HG03354 (cell line): Measurements from ENCODE around the gene MTNR1B.

ENCODE experiments used
- ATAC-seq: cut with Tn5 transposase; IDR thresholded peaks from one replicate; pipeline ENCODE4 v1.9.1; 2021; ENCODE audit warnings: mild to moderate bottlenecking; ENCODE audit not compliant: unreplicated experiment, poor library complexity, severe bottlenecking

MTNR1B gene

GRCh38 chr11:92969634-92970347 is at the start of gene MTNR1B:
TSS of gene MTNR1B (plus strand) at chr11:92969651. CDS start at chr11:92969726, 75 bp downstream.
- no peak for ATAC-seq

GRCh38 chr11:92920331-92920730 is 49.1 kb upstream of the MTNR1B start:
- no peak for ATAC-seq

- no peak for ATAC-seq
Observed at GRCh38 chr11:92922731-92923130, 46.7 kb upstream of the MTNR1B start.

- ATAC-seq, result no peak
Observed at GRCh38 chr11:92929246-92929645, 40.2 kb upstream of the MTNR1B start.

GRCh38 chr11:92929653-92930052 is 39.8 kb upstream of the MTNR1B start:
- no peak for ATAC-seq

- ATAC-seq, result no peak
Observed at GRCh38 chr11:92931746-92932422, 37.6 kb upstream of the MTNR1B start.

GRCh38 chr11:92939305-92939704 is 30.1 kb upstream of the MTNR1B start:
- no peak for ATAC-seq

- peak; percentile 80 for ATAC-seq
Observed at GRCh38 chr11:92941676-92942571, 27.5 kb upstream of the MTNR1B start.

GRCh38 chr11:92946707-92947106 is 22.7 kb upstream of the MTNR1B start:
- no peak for ATAC-seq

- no peak for ATAC-seq
Observed at GRCh38 chr11:92948116-92948515, 21.3 kb upstream of the MTNR1B start.

- ATAC-seq, result no peak
Observed at GRCh38 chr11:92954003-92954402, 15.4 kb upstream of the MTNR1B start.

GRCh38 chr11:92955860-92956259 is 13.6 kb upstream of the MTNR1B start:
- ATAC-seq, result no peak

- ATAC-seq, result no peak
Observed at GRCh38 chr11:92960886-92961285, 8.6 kb upstream of the MTNR1B start.

GRCh38 chr11:92962446-92962845 is 7.0 kb upstream of the MTNR1B start:
- ATAC-seq, result no peak

- ATAC-seq, result no peak
Observed at GRCh38 chr11:92964471-92964870, 5.0 kb upstream of the MTNR1B start.

GRCh38 chr11:92965196-92965595 is 4.3 kb upstream of the MTNR1B start:
- no peak for ATAC-seq

- ATAC-seq, result no peak
Observed at GRCh38 chr11:92967178-92967577, 2.3 kb upstream of the MTNR1B start.

GRCh38 chr11:92967867-92968266 is 1.6 kb upstream of the MTNR1B start:
- ATAC-seq, result no peak

- no peak for ATAC-seq
Observed at GRCh38 chr11:92969293-92969633, 188 bp upstream of the MTNR1B start.

- no peak for ATAC-seq
Observed at GRCh38 chr11:92972248-92972647, 2.8 kb downstream of the MTNR1B start.

GRCh38 chr11:92975285-92975684 is 5.8 kb downstream of the MTNR1B start:
- no peak for ATAC-seq
